ENCODE data around the gene MCM7. TPM values are rescaled to one million over a fixed set of nuclear protein-coding genes. Genes with fewer than 3 reads are reported as not detected.
A peak's percentile ranks its signal among the peaks of the same experiment; 100 is the strongest.
"Not testable (repeated sequence)": the region's sequence is repeated elsewhere in the genome, so short reads cannot be mapped to it uniquely, and the experiment has no call there.

The MCM7 gene
- 21.6 TPM for total RNA-seq
- long read RNA-seq, transcript MCM7-201 (15 exons, 2,957 nt), result major isoform, 37 of 56 reads
- long read RNA-seq, partial matches to known transcripts, result 4 of 56 reads
- long read RNA-seq, other reads (novel, unspliced or antisense), result 15 of 56 reads

DNA sequence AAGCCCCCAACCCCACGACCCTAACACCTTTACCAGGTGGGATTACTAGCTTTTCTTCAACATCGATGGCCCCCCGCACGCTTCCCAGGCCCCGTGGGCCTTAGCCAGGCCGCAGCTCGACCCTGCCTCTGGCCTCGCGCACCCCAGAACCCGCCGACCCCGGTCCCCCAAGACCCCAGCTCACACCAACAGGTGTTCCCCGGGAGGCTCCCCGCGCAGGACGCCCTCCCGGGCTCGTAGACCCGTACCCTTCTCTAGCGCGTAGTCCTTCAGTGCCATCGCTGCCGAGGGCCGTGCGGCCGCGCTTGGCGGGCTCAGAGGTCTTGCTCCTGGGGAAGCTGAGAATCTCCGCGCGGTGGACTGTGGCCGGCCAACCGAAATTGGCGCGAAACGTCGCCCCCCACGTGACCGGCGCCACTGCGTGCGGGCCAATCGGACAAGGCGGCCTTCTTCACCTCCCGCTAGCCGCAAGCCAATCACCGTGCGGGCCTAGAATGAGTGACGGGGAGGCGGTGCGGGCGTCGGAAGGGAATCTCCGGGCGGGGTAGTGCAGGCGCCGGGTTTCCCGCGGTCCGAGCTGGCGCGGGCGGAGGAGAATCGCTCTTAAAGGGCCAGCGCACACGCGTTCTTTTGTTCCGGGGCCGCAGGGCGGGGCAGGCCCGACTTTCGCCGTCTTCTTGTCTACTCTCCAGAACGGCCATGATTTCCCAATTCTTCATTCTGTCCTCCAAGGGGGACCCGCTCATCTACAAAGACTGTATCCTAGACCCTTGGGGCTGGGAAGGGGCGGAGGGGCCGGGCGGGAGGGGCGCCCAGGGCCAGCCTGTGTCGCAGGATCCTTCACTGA lies at the start of gene MCM7, which contains the start of gene AP4M1:
Gene MCM7 (minus strand): TSS at position 382 of the 847 bp plus-strand sequence. CDS start 103 bp downstream, at position 279.
Gene AP4M1 (plus strand): TSS at position 628 of the 847 bp plus-strand sequence. CDS start 72 bp downstream, at position 700.
- intact Hi-C loops (cut with DNase I), result no loop called here
- DNase-seq, result peak; percentile 99
- ATAC-seq (ENCODE audit: poor library complexity), result peak; percentile 96

DNA sequence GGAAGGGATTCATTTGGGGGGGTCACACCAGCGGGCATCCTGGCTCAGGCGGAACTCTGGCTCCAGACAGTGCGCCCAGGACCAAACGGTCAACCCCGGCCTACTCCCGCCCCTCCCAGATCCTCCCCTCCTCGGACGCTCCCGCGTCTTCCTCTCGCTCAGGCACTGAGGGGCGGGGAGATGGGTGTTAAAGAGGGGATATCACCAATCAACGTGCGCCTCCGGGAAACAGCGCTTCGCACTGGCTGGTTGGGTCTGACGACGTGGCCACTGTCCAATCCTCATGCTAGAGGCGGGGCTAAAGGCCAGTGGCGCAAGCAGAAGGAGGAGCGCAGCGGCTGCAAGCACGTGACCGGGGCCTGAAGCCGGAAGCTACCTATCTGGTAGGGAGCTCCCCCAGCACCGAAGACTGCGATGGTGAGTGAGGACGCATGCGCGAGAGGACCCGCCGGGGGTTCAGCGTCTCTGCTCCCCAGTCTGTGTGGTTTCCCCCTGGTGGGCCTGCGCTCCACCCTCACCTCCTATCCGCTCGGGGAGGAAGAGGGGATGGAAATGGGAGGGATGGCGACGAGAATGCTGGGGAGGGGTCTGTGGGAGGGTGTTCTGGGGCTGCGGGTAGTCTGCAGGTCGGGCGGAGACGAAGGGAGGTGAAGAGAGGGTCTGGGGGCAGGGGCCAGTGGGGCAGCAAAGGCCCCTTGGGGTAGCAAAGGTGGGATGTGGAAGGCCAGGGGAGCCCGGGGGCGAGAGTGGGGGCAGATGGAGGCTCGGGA lies 47.5 kb upstream of the MCM7 start, which contains the start of gene LAMTOR4:
Gene LAMTOR4 (plus strand): TSS at position 360 of the 770 bp plus-strand sequence. CDS start 55 bp downstream, at position 415.
- DNase-seq, result peak; percentile 99
- intact Hi-C loops (cut with DNase I), result no loop called here
- peak; percentile 98 for ATAC-seq (ENCODE audit: poor library complexity)

GRCh38 chr7:100148225-100148558 lies 47.0 kb upstream of the MCM7 start:
- intact Hi-C loops (cut with DNase I), result no loop called here
- ATAC-seq (ENCODE audit: poor library complexity) (no peak), DNase-seq (no peak)

- no peak for DNase-seq
- ATAC-seq (ENCODE audit: poor library complexity), result no peak
- intact Hi-C loops (cut with DNase I), result no loop called here
Measured at GRCh38 chr7:100147278-100147677, 46.1 kb upstream of the MCM7 start.

DNA sequence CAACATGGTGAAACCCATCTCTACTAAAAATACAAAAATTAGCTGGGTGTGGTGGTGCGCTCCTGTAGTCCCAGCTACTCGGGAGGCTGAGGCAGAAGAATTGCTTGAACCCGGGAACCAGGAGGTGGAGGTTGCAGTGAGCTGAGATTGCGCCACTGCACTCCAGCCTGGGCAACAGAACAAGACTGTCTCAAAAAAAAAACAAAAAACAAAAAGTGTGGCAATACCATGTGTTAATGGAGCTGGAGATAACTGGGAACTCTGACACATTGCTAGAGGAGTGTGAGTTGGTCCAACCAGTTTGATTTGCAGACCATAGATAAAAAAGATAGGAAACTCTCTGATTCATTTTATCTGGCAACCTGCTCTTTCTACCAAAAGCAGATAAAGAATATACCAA lies 45.2 kb upstream of the MCM7 start:
- ATAC-seq (ENCODE audit: poor library complexity); DNase-seq; intact Hi-C loops (cut with DNase I): not testable (repeated sequence)

GRCh38 chr7:100142461-100142860 lies 41.3 kb upstream of the MCM7 start:
- no peak for DNase-seq
- ATAC-seq (ENCODE audit: poor library complexity), result no peak
- intact Hi-C loops (cut with DNase I), result no loop called here

- ATAC-seq (ENCODE audit: poor library complexity), result no peak
- intact Hi-C loops (cut with DNase I), result no loop called here
- no peak for DNase-seq
Measured at GRCh38 chr7:100141555-100141949, 40.4 kb upstream of the MCM7 start.

DNA sequence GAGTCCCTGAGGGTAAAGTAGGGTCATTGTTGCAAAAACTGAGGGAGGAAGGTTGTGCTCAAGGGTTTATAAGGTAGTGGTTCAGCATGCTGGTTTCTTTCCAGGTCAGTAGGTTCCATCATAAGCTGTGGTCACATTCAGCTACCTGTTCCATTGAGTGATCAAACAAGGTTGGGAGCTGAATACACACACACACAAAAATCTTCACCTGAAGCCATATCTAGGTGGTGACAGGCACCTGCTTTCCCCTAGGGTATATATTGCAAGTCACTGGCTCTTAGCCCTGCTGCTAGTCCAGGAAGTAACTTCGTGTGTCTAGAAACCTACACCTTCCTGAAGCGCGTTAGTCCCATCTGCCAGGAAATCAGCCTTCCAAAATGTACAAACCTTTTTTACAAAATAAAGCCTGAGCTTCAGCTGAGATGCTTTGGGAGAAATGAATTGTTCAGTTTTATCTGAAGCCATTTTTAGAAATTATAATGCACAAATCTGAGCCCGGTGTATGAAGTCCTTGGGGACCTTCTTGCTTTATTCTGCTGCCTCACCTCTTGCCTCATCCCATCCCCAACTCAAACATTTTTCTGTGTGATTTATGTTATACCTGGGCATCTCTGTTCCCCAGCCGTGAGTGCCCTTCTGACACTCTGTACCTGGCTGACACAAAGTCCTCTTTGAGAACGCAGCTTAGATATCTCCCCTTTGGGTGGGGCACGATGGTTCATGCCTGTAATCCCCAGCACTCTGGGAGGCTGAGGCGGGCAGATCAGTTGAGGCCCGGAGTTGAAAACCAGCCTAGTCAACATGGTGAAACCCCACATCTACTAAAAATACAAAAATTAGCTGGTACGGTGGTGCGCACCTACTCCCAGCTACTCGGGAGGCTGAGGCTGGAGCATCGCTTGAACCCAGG lies 36.9 kb upstream of the MCM7 start:
- intact Hi-C loops (cut with DNase I), result loop anchor here (10.0 kb wide), 1 partner anchor 77 kb away; the partner anchor contains the start of gene PVRIG
- ATAC-seq (ENCODE audit: poor library complexity) (no peak), DNase-seq (no peak)

DNA sequence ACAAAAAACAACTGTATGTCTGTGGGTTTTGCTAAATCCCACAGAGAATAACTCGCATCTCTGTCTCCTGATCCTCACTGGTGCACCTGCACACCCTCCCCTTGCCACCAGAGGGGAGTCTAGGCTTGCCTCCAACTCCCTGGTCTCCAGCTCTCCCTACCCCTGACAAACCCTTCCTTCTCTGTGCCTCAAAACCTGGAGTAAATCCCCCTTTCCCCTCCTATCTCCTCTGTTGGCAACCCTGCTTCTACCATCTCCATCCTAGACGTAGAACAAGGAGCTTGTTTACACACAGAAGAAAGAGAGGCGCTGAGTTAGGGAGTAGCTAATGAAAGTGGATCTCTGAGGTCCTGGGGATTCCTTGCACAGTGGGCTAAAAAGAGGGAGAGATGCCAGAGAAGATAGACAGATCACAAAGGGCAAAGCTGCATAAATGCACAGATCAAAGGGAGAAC lies 31.5 kb upstream of the MCM7 start:
- intact Hi-C loops (cut with DNase I), result loop anchor here (10.0 kb wide), 1 partner anchor 82 kb away; the partner anchor contains the start of gene PVRIG

GRCh38 chr7:100132126-100132525 lies 30.9 kb upstream of the MCM7 start:
- intact Hi-C loops (cut with DNase I), result loop anchor here (10.0 kb wide), 1 partner anchor 83 kb away; the partner anchor contains the start of gene PVRIG
- ATAC-seq (ENCODE audit: poor library complexity) (no peak), DNase-seq (no peak)

More for the DNA sequence above, 31.5 kb upstream of the MCM7 start:
- DNase-seq, result peak; percentile 62
- ATAC-seq (ENCODE audit: poor library complexity), result peak; percentile 76

DNA sequence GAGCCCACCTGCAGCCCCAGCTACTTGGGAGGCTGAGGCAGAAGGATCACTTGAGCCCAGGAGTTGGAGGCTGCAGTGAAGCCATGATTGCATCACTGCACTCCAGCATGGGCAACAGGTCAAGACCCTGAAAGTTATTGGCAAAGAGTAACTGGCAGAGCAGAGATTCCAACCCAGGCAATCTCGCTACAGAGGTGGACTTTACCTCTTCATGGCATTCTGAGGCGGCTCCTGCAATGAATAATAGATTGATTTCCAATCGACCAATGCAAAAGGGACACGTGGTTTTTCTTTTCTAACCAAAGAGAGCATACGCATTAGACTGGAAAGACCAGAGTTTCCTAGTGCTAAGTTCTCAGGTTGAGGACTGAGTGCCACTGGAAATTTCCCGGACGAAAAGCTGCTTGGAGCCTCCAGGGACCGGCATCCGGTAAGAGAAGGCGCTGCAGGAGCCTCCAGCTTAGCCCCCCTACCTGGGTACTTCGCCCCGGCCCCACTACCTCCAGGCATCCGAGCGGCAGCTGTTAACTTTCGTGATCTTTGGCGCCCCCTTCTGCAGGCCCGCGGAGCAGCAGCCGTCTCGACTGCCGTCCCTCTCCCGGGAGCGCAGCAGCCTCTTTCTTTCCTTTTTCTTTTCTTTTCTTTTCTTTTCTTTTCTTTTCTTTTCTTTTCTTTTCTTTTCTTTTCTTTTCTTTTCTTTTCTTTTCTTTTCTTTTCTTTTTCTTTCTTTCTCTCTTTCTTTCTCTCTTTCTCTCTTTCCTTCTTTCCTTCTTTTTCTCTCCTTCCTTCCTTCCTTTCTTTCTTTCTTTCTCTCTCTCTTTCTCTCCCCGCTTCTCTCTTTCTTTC lies 29.6 kb upstream of the MCM7 start:
- DNase-seq, result peak; percentile 87
- intact Hi-C loops (cut with DNase I), result loop anchor here (10.0 kb wide), 1 partner anchor 84 kb away; the partner anchor contains the start of gene PVRIG
- ATAC-seq (ENCODE audit: poor library complexity), result no peak

GRCh38 chr7:100130220-100130607 lies 29.0 kb upstream of the MCM7 start:
- DNase-seq; ATAC-seq (ENCODE audit: poor library complexity): not testable (repeated sequence)
- intact Hi-C loops (cut with DNase I), result loop anchor here (10.0 kb wide), 1 partner anchor 85 kb away; the partner anchor contains the start of gene PVRIG

- ATAC-seq (ENCODE audit: poor library complexity), result no peak
- intact Hi-C loops (cut with DNase I), result no loop called here
- no peak for DNase-seq
Measured at GRCh38 chr7:100128637-100128963, 27.4 kb upstream of the MCM7 start.

- ATAC-seq (ENCODE audit: poor library complexity), result no peak
- intact Hi-C loops (cut with DNase I), result no loop called here
- no peak for DNase-seq
Measured at GRCh38 chr7:100127866-100128636, 26.9 kb upstream of the MCM7 start.

DNA sequence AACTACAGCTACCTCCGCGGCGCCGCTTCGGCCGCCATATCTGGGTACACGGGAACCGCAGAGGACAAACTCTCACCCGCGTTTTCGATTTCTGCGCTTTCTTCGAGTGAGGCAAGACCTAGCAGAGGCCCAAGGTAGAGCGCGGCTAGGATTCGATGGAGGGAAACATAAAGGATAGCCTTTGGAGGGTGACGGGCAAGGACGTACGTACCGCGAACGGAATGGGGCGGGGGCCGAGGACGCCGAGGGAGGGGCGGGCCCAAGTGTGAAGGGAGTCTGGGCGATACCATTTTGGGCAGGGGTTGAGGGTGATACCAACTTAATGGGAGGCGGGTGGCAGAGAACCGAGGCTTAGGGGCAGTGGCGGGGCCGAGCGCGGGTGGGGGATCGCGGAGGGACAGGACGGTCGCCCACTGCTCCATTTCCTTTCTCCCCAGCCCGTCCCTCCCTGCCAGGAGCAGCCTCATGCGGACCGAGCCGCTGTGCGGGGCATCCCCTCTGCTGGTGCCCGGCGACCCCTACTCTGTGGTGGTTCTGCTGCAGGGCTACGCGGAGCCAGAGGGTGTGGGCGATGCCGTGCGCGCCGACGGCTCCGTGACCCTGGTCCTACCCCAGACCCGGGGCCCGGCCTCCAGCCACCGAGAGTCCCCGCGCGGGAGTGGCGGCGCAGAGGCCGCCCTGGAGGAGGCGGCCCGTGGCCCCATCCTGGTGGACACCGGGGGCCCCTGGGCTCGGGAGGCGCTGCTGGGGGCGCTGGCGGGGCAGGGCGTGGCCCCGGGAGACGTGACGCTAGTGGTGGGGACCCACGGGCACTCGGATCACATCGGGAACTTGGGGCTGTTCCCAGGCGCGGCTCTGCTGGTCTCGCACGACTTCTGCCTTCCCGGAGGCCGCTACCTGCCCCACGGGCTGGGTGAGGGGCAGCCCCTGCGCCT lies 26.0 kb upstream of the MCM7 start, which contains the start of gene MBLAC1:
Gene MBLAC1 (plus strand): TSS at position 37 of the 935 bp plus-strand sequence. CDS start 429 bp downstream, at position 466.
- peak; percentile 94 for ATAC-seq (ENCODE audit: poor library complexity)
- peak; percentile 89 for DNase-seq
- intact Hi-C loops (cut with DNase I), result no loop called here
